Sigmoid colon (tissue), 4 donors: ENCODE measurements around the gene AK5.

Experiments used
- CTCF ChIP-seq, 4 experiments: fragments of 450-650 bp in 3 of 4; fragments of 200-600 bp in 1 of 4; IDR thresholded peaks; one replicate each; pipeline ENCODE4 v1.5.1; 2016 to 2019; ENCODE audit warnings: antibody characterized with exemption in 4 of 4, mild to moderate bottlenecking in 3 of 4, moderate library complexity in 2 of 4
- POLR2AphosphoS5 ChIP-seq, 4 donors: sonication (generic); formaldehyde crosslinking; IDR thresholded peaks; one replicate each; pipeline ENCODE4 v1.6.1; 2017; ENCODE audit warnings: antibody characterized with exemption in 4 of 4

- TF ChIP-seq CTCF (IDR thresholded peaks at IDR 0.05) (no peak), POLR2AphosphoS5 (IDR thresholded peaks at IDR 0.05) (no peak)
Observed at GRCh38 chr1:77239311-77239710, 42.5 kb upstream of the AK5 start.
